ENCODE measurements around the gene GNG5.

GNG5 gene

DNA sequence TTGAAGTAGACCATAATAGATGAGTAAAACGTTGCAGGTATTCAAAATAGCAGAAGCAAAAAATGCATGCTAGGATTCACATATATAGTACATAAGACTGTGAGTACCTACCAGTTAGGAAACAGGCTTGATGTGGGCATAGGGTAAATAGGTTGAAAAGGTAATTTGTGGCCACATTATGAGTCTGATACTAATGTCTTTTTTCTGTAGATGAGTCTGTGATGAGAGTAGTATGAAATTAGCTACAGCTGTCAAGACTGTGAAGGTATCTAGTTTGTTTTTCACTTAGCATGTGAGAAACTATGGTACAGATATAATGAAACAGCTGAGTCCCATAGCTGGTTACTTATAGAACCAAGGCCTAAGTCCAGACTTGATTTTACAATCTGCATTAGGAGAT is 12.6 kb downstream of the GNG5 start:
- no peak overlapping the region for H2AFZ ChIP-seq (ENCODE audit: low read length)
- H3F3A ChIP-seq (ENCODE audit: low read depth): 0 out of 2 replicates have a peak, but pooled peaks cover 4% of the 10 kb centered on the region
- peaks cover 3% of the 10 kb centered on the region; the same call in 1 of the 2 replicates for H3K79me2 ChIP-seq (ENCODE audit: insufficient read depth, low read length)
- no peak overlapping the region for H3K4me2 ChIP-seq (ENCODE audit: low read depth, low read length, poor library complexity, severe bottlenecking)
- peaks cover 93% of the 10 kb centered on the region for H3K36me3 ChIP-seq (ENCODE audit: insufficient read depth, low read length)
- no peak overlapping the region for H3K9ac ChIP-seq (ENCODE audit: low read depth, low read length, poor library complexity, severe bottlenecking)
- no peak for TF ChIP-seq EZH2phosphoT487 (IDR thresholded peaks at IDR 0.05; ENCODE audit: borderline replicate concordance)
- TF ChIP-seq, protein P1, sequence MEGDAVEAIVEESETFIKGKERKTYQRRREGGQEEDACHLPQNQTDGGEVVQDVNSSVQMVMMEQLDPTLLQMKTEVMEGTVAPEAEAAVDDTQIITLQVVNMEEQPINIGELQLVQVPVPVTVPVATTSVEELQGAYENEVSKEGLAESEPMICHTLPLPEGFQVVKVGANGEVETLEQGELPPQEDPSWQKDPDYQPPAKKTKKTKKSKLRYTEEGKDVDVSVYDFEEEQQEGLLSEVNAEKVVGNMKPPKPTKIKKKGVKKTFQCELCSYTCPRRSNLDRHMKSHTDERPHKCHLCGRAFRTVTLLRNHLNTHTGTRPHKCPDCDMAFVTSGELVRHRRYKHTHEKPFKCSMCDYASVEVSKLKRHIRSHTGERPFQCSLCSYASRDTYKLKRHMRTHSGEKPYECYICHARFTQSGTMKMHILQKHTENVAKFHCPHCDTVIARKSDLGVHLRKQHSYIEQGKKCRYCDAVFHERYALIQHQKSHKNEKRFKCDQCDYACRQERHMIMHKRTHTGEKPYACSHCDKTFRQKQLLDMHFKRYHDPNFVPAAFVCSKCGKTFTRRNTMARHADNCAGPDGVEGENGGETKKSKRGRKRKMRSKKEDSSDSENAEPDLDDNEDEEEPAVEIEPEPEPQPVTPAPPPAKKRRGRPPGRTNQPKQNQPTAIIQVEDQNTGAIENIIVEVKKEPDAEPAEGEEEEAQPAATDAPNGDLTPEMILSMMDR (conservative IDR thresholded peaks at IDR 0.05; ENCODE audit: low read length): no peak
- no peaks in the 10 kb centered on the region for H3K27me3 ChIP-seq (ENCODE audit: insufficient read depth, low read length, poor library complexity, severe bottlenecking)
- H3K4me3 ChIP-seq (ENCODE audit: low read length, poor library complexity, severe bottlenecking): no peak overlapping the region
- no peaks in the 10 kb centered on the region for H3K4me1 ChIP-seq (ENCODE audit: insufficient read depth, low read length, poor library complexity, severe bottlenecking)
- no peaks in the 10 kb centered on the region for H3K9me2 ChIP-seq (replicated peaks; ENCODE audit: low read depth, low read length)
- H4K20me1 ChIP-seq (ENCODE audit: insufficient read depth, low read length, poor library complexity, severe bottlenecking): peaks cover 8% of the 10 kb centered on the region
- no peaks in the 10 kb centered on the region for H3K9me3 ChIP-seq (ENCODE audit: insufficient read depth, low read depth, low read length)

DNA sequence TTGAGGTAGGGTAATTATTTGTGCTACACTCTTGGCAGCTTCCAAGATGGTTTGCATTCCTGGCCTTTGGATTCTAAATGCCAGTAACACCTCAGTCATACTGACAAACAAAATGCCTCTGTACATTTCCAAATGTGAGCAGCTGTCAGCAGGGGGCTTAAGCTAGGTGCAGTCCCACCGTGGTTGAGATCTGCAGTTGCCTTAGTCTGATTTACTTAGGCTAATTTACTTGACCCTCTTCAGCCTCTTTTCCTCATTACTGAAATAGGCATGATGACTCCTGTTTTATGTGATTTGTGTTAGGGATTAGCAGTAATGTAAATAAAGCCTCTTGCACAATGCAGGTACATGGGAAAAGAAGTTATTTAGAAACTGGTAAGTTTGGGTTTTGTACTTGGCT is 13.7 kb downstream of the GNG5 start:
- peaks cover 83% of the 10 kb centered on the region for H3K36me3 ChIP-seq (ENCODE audit: insufficient read depth, low read length)
- no peaks in the 10 kb centered on the region for H3K9me3 ChIP-seq (ENCODE audit: insufficient read depth, low read depth, low read length)
- H3K4me2 ChIP-seq (ENCODE audit: low read depth, low read length, poor library complexity, severe bottlenecking): no peak overlapping the region
- no peak for TF ChIP-seq EZH2phosphoT487 (IDR thresholded peaks at IDR 0.05; ENCODE audit: borderline replicate concordance)
- TF ChIP-seq, protein P1 (conservative IDR thresholded peaks at IDR 0.05; ENCODE audit: low read length): no peak
- no peaks in the 10 kb centered on the region for H3K27me3 ChIP-seq (ENCODE audit: insufficient read depth, low read length, poor library complexity, severe bottlenecking)
- peaks cover 4% of the 10 kb centered on the region for H4K20me1 ChIP-seq (ENCODE audit: insufficient read depth, low read length, poor library complexity, severe bottlenecking)
- 0 out of 2 replicates have a peak, but pooled peaks cover 4% of the 10 kb centered on the region for H3F3A ChIP-seq (ENCODE audit: low read depth)
- H3K9me2 ChIP-seq (replicated peaks; ENCODE audit: low read depth, low read length): no peaks in the 10 kb centered on the region
- peaks cover 11% of the 10 kb centered on the region for H3K79me2 ChIP-seq (ENCODE audit: insufficient read depth, low read length)
- H3K9ac ChIP-seq (ENCODE audit: low read depth, low read length, poor library complexity, severe bottlenecking): no peak overlapping the region
- no peak overlapping the region for H2AFZ ChIP-seq (ENCODE audit: low read length)
- H3K4me1 ChIP-seq (ENCODE audit: insufficient read depth, low read length, poor library complexity, severe bottlenecking): peaks cover 3% of the 10 kb centered on the region
- H3K4me3 ChIP-seq (ENCODE audit: low read length, poor library complexity, severe bottlenecking): no peak overlapping the region

DNA sequence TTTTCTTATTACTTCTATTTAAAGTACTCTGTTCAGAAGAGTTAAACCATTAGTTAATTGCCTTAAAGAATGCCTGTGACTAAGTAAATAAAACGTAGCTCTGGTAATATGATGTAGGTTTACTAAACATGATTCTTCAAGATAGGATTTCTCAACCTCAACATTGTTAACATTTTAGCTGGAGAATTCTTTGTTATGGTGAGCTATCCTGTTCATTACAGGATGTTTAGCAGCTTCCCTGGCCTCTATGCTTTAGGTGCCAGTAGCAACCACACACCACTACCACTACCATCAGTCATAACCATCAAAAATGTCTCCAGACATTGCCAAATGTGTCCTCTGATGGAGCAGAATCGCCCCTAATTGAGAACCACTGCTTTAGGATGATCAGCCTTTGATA is 16.6 kb downstream of the GNG5 start:
- H3K79me2 ChIP-seq (ENCODE audit: insufficient read depth, low read length): peaks cover 33% of the 10 kb centered on the region
- H3K9me2 ChIP-seq (replicated peaks; ENCODE audit: low read depth, low read length): no peaks in the 10 kb centered on the region
- TF ChIP-seq EZH2phosphoT487 (IDR thresholded peaks at IDR 0.05; ENCODE audit: borderline replicate concordance): no peak
- TF ChIP-seq, protein P1 (conservative IDR thresholded peaks at IDR 0.05; ENCODE audit: low read length): no peak
- H3K36me3 ChIP-seq (ENCODE audit: insufficient read depth, low read length): peaks cover 58% of the 10 kb centered on the region
- no peaks in the 10 kb centered on the region for H3K27me3 ChIP-seq (ENCODE audit: insufficient read depth, low read length, poor library complexity, severe bottlenecking)
- peaks cover 20% of the 10 kb centered on the region for H3K4me1 ChIP-seq (ENCODE audit: insufficient read depth, low read length, poor library complexity, severe bottlenecking)
- peaks cover 17% of the 10 kb centered on the region for H4K20me1 ChIP-seq (ENCODE audit: insufficient read depth, low read length, poor library complexity, severe bottlenecking)
- H3K9me3 ChIP-seq (ENCODE audit: insufficient read depth, low read depth, low read length): no peaks in the 10 kb centered on the region
- H3K9ac ChIP-seq (ENCODE audit: low read depth, low read length, poor library complexity, severe bottlenecking): no peak overlapping the region
- H3K4me2 ChIP-seq (ENCODE audit: low read depth, low read length, poor library complexity, severe bottlenecking): no peak overlapping the region
- no peaks in the 10 kb centered on the region for H3F3A ChIP-seq (ENCODE audit: low read depth)
- no peak overlapping the region for H3K4me3 ChIP-seq (ENCODE audit: low read length, poor library complexity, severe bottlenecking)
- no peak overlapping the region for H2AFZ ChIP-seq (ENCODE audit: low read length)
